ENCODE results near the gene MB. TPM values are rescaled to one million over a fixed set of nuclear protein-coding genes. Genes with fewer than 3 reads are reported as not detected.

The MB gene
- 0.16 TPM in 1 of 2 replicates, not detected in the other for total RNA-seq

GRCh38 chr22:35617137-35617755, at the start of gene MB:
TSS of gene MB (minus strand) at chr22:35617329. CDS start at chr22:35617257, 72 bp downstream.

GRCh38 chr22:35648066-35649025, 31.2 kb upstream of the MB start, which contains the start of gene APOL6:
TSS of gene APOL6 (plus strand) at chr22:35648446. CDS start at chr22:35656426, 7,980 bp downstream.

Other genes with a start within 250 kb of the MB start
- 202 and 240 TPM in 2 replicates for gene HMOX1, start 236.2 kb downstream of the MB start, total RNA-seq
- 11.4 and 13.4 TPM in 2 replicates for gene MCM5, start 217.2 kb downstream of the MB start, total RNA-seq
- 0.95 TPM in 1 of 2 replicates, not detected in the other for gene RASD2, start 76.5 kb downstream of the MB start, total RNA-seq
- 13.7 and 14.5 TPM in 2 replicates for gene APOL6, start 31.1 kb upstream of the MB start, total RNA-seq
- not detected in 2 replicates for gene APOL5, start 100.5 kb upstream of the MB start, total RNA-seq